Glutamatergic neuron (in vitro differentiated cells): ENCODE data around the gene EIF4G3. TPM values are rescaled to one million over a fixed set of nuclear protein-coding genes. Genes with fewer than 3 reads are reported as not detected.

Source experiments
- DNase-seq: peaks from one replicate; pipeline ENCODE4 v3.0.0; 2022
- H3K27ac Mint-ChIP-seq: one replicate; pipeline ENCODE4 v1.8.0; 2020; ENCODE audit warnings: mild to moderate bottlenecking, mixed read lengths, inconsistent platforms; ENCODE audit not compliant: unreplicated experiment
- H3K27me3 Mint-ChIP-seq: one replicate; pipeline ENCODE4 v1.8.0; 2020; ENCODE audit warnings: mild to moderate bottlenecking, moderate library complexity, mixed read lengths, inconsistent platforms; ENCODE audit not compliant: unreplicated experiment
- H3K36me3 Mint-ChIP-seq: one replicate; pipeline ENCODE4 v1.8.0; 2020; ENCODE audit warnings: mild to moderate bottlenecking, mixed read lengths, inconsistent platforms; ENCODE audit not compliant: unreplicated experiment
- H3K4me1 Mint-ChIP-seq: one replicate; pipeline ENCODE4 v1.8.0; 2020; ENCODE audit warnings: mild to moderate bottlenecking, low read depth, mixed read lengths, inconsistent platforms; ENCODE audit not compliant: unreplicated experiment
- H3K4me3 Mint-ChIP-seq: one replicate; pipeline ENCODE4 v1.8.0; 2020; ENCODE audit warnings: mild to moderate bottlenecking, mixed read lengths, inconsistent platforms; ENCODE audit not compliant: unreplicated experiment
- H3K9me3 Mint-ChIP-seq: one replicate; pipeline ENCODE4 v1.8.0; 2020; ENCODE audit warnings: mild to moderate bottlenecking, moderate library complexity, mixed read lengths, inconsistent platforms; ENCODE audit not compliant: unreplicated experiment
- CTCF ChIP-seq: fragments of 200-600 bp; sonication (generic); IDR thresholded peaks from one replicate; pipeline ENCODE4 v1.5.0; 2021; ENCODE audit not compliant: partially characterized antibody, unreplicated experiment
- total RNA-seq: library from RNA; stranded (reverse); fragmentation: NEBNext Ultra II Directional; extraction: Animal tissue kit (Norgen Biotek cat#: 25700); gene quantifications from one replicate; pipeline ENCODE4 v1.2.1, GENCODE V29; 2021; ENCODE audit not compliant: unreplicated experiment

Gene EIF4G3
- total RNA-seq, 1 donor from 2014 or later, result 100 TPM

GRCh38 chr1:20775700-20776099, 401.0 kb downstream of the EIF4G3 start:
- Mint-ChIP-seq H3K36me3 (no peaks in the 10 kb centered on the region), H3K4me1 (no peaks in the 10 kb centered on the region), H3K4me3 (no peak overlapping the region), H3K9me3 (no peaks in the 10 kb centered on the region), H3K27ac (no peak overlapping the region), H3K27me3 (peaks cover 1% of the 10 kb centered on the region)
- TF ChIP-seq CTCF, result no peak
- DNase-seq, result no peak

- Mint-ChIP-seq H3K27ac (no peak overlapping the region), H3K4me1 (no peaks in the 10 kb centered on the region), H3K9me3 (no peaks in the 10 kb centered on the region), H3K4me3 (no peak overlapping the region), H3K27me3 (peaks cover 1% of the 10 kb centered on the region), H3K36me3 (no peaks in the 10 kb centered on the region)
- TF ChIP-seq CTCF, result no peak
- no peak for DNase-seq
Measured at GRCh38 chr1:20771780-20772179, 404.9 kb downstream of the EIF4G3 start.

- TF ChIP-seq CTCF, result no peak
- H3K27me3 Mint-ChIP-seq, result no peaks in the 10 kb centered on the region
- DNase-seq, result no peak
- H3K4me1 Mint-ChIP-seq, result no peaks in the 10 kb centered on the region
- no peaks in the 10 kb centered on the region for H3K36me3 Mint-ChIP-seq
- no peak overlapping the region for H3K4me3 Mint-ChIP-seq
- no peak overlapping the region for H3K27ac Mint-ChIP-seq
- no peaks in the 10 kb centered on the region for H3K9me3 Mint-ChIP-seq
Measured at GRCh38 chr1:20770314-20771087, 406.2 kb downstream of the EIF4G3 start.

- TF ChIP-seq CTCF, result no peak
- DNase-seq, result no peak
- no peak overlapping the region for H3K27ac Mint-ChIP-seq
- no peaks in the 10 kb centered on the region for H3K9me3 Mint-ChIP-seq
- H3K36me3 Mint-ChIP-seq, result no peaks in the 10 kb centered on the region
- no peaks in the 10 kb centered on the region for H3K27me3 Mint-ChIP-seq
- no peak overlapping the region for H3K4me3 Mint-ChIP-seq
- no peaks in the 10 kb centered on the region for H3K4me1 Mint-ChIP-seq
Measured at GRCh38 chr1:20767271-20767670, 409.4 kb downstream of the EIF4G3 start.

GRCh38 chr1:20763417-20763816, 413.3 kb downstream of the EIF4G3 start:
- DNase-seq, result no peak
- no peak overlapping the region for H3K27ac Mint-ChIP-seq
- H3K4me1 Mint-ChIP-seq, result no peaks in the 10 kb centered on the region
- no peak overlapping the region for H3K4me3 Mint-ChIP-seq
- no peaks in the 10 kb centered on the region for H3K36me3 Mint-ChIP-seq
- H3K27me3 Mint-ChIP-seq, result no peaks in the 10 kb centered on the region
- no peak for TF ChIP-seq CTCF
- peaks cover 3% of the 10 kb centered on the region for H3K9me3 Mint-ChIP-seq
